Natural killer cell (primary cell): Measurements from ENCODE around the gene C15orf62. TPM values are rescaled to one million over a fixed set of nuclear protein-coding genes. Genes with fewer than 3 reads are reported as not detected.

Source experiments
- ATAC-seq, 3 donors: fragments of 150-1000 bp in 2 of 3; fragments of 200-7000 bp in 1 of 3; cut with Tn5 transposase; 1 replicate in 1 of 3; 2 replicates in 2 of 3; pipeline ENCODE4 v1.10.0; 2021; ENCODE audit warnings: mild to moderate bottlenecking in 2 of 3, moderate library complexity in 2 of 3
- DNase-seq, 2 donors: peaks; one replicate each; pipeline versions ENCODE4 v3.0.0 to v3.0.0-alpha.2; 2013 to 2021; ENCODE audit warnings: mixed read lengths in 1 of 2
- H3K27ac ChIP-seq: one replicate; pipeline ENCODE4 v1.5.1; 2013; ENCODE audit warnings: mild to moderate bottlenecking, low read length
- H3K27me3 ChIP-seq: one replicate; pipeline ENCODE4 v1.6.1; 2013; ENCODE audit warnings: low read length; ENCODE audit not compliant: control insufficient read depth, insufficient read depth
- H3K36me3 ChIP-seq: one replicate; pipeline ENCODE4 v1.6.1; 2013; ENCODE audit warnings: low read length; ENCODE audit not compliant: control insufficient read depth, insufficient read depth
- H3K4me1 ChIP-seq: one replicate; pipeline ENCODE4 v1.6.1; 2013; ENCODE audit warnings: low read length; ENCODE audit not compliant: control insufficient read depth, insufficient read depth
- H3K4me3 ChIP-seq: one replicate; pipeline ENCODE4 v1.5.1; 2013; ENCODE audit warnings: low read length
- H3K9me3 ChIP-seq: one replicate; pipeline ENCODE4 v1.6.1; 2013; ENCODE audit warnings: low read length; ENCODE audit not compliant: control insufficient read depth, insufficient read depth
- H3K27ac Mint-ChIP-seq, 2 donors: one replicate each; pipeline ENCODE4 v1.8.0; 2022; ENCODE audit warnings: mild to moderate bottlenecking in 2 of 2, mixed read lengths in 2 of 2, moderate library complexity in 1 of 2
- H3K27me3 Mint-ChIP-seq, 2 donors: one replicate each; pipeline ENCODE4 v1.8.0; 2022; ENCODE audit warnings: low read depth in 2 of 2, mixed read lengths in 2 of 2
- H3K36me3 Mint-ChIP-seq: one replicate; pipeline ENCODE4 v1.8.0; 2022; ENCODE audit warnings: mixed read lengths
- H3K4me1 Mint-ChIP-seq, 2 donors: one replicate each; pipeline ENCODE4 v1.8.0; 2022; ENCODE audit warnings: mixed read lengths in 2 of 2
- H3K4me3 Mint-ChIP-seq: one replicate; pipeline ENCODE4 v1.8.0; 2022; ENCODE audit warnings: mild to moderate bottlenecking, moderate library complexity, mixed read lengths
- H3K9me3 Mint-ChIP-seq, 2 donors: one replicate each; pipeline ENCODE4 v1.8.0; 2022; ENCODE audit warnings: mixed read lengths in 2 of 2
- WGBS: methylation state at CpG from one replicate; pipeline ENCODE4 v1.1.7; 2013; ENCODE audit warnings: missing lambda C conversion rate; ENCODE audit not compliant: insufficient coverage; 5-methylcytosine and 5-hydroxymethylcytosine counted together
- intact Hi-C: fragments of 100-400 bp; cut with micrococcal nuclease; formaldehyde crosslinking; loops from one replicate; pipeline ENCODE4 v1.14.2; 2022
- total RNA-seq, 4 donors: library from RNA; stranded (reverse); fragments of 120-200 nt in 1 of 4; gene quantifications; one replicate each; pipeline versions ENCODE4 v1.2.3 to v1.2.4, GENCODE V29; 2013 to 2022
- TF ChIP-seq, protein P1 (sequence below): fragments of 200-600 bp; IDR thresholded peaks from one replicate; pipeline ENCODE4 v1.8.0; 2022; ENCODE audit warnings: antibody characterized with exemption

The C15orf62 gene
- total RNA-seq, 3 donors from 2014 or later (not counting 1 experiment from before 2014, with no cell fraction given) = 0.64 to 1.4 (median 0.80) TPM

DNA sequence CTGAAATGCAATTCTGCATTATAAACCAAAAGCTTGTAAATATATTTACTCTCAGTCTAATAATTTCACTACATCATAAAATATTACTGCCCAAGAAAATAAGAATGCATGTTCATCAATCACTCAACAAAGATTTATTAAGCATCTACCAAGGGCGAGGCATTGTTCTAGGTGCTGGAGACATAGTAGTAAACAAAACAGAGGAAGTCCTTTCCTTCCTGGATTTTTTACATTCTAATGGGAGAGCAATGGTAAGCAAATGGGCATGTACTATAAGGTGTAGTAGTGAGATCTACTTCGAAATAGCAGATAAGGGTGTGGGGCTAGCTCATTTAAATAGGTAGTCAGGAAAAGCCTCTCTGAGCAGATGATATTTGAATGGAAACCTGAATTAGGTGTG is 26.3 kb downstream of the C15orf62 start:
- Histone ChIP-seq H3K4me3 (no peak overlapping the region), H3K4me1 (no peaks in the 10 kb centered on the region), H3K9me3 (no peaks in the 10 kb centered on the region), H3K27ac (no peak overlapping the region), H3K27me3 (no peaks in the 10 kb centered on the region), H3K36me3 (peaks cover 9% of the 10 kb centered on the region)
- H3K27ac Mint-ChIP-seq = peak overlapping the region in 1 of 2 donors; percentile 60
- peaks cover 21 to 23% of the 10 kb centered on the region in 2 donors for H3K4me1 Mint-ChIP-seq
- H3K36me3 Mint-ChIP-seq = no peaks in the 10 kb centered on the region
- no peak overlapping the region for H3K4me3 Mint-ChIP-seq
- no peaks in the 10 kb centered on the region for H3K9me3 Mint-ChIP-seq
- DNase-seq (no peak), ATAC-seq (no peak)
- intact Hi-C loops = no loop called here
- H3K27me3 Mint-ChIP-seq = no peaks in the 10 kb centered on the region
- TF ChIP-seq, protein P1, sequence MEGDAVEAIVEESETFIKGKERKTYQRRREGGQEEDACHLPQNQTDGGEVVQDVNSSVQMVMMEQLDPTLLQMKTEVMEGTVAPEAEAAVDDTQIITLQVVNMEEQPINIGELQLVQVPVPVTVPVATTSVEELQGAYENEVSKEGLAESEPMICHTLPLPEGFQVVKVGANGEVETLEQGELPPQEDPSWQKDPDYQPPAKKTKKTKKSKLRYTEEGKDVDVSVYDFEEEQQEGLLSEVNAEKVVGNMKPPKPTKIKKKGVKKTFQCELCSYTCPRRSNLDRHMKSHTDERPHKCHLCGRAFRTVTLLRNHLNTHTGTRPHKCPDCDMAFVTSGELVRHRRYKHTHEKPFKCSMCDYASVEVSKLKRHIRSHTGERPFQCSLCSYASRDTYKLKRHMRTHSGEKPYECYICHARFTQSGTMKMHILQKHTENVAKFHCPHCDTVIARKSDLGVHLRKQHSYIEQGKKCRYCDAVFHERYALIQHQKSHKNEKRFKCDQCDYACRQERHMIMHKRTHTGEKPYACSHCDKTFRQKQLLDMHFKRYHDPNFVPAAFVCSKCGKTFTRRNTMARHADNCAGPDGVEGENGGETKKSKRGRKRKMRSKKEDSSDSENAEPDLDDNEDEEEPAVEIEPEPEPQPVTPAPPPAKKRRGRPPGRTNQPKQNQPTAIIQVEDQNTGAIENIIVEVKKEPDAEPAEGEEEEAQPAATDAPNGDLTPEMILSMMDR = no peak
- WGBS = 98% methylated on average over 2 of the region's 2 CpGs

DNA sequence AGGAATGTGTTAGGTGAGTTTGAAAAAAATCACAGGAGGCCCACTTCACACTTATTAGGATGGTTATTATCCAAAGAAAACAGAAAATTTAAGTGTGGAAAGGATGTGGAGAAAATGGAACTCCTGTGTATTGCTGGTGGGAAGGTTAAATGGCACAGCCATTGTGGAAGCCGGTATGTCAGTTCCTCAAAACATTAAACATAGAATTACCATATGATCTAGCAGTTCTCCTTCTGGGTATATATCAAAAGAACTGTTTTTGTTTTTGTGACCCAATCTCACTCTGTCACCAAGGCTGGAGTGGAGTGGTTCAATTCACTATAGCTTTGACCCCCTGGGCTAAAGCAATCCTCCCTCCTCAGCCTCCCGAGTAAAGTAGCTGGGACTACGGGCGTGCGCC is 26.7 kb downstream of the C15orf62 start:
- Histone ChIP-seq H3K4me1 (no peaks in the 10 kb centered on the region), H3K4me3 (no peak overlapping the region), H3K27ac (no peak overlapping the region), H3K36me3 (peaks cover 9% of the 10 kb centered on the region), H3K27me3 (no peaks in the 10 kb centered on the region), H3K9me3 (no peaks in the 10 kb centered on the region)
- WGBS = 90% methylated on average over 4 of the region's 5 CpGs
- H3K4me3 Mint-ChIP-seq = no peak overlapping the region
- peak overlapping the region in 1 of 2 donors; percentile 60 for H3K27ac Mint-ChIP-seq
- TF ChIP-seq, protein P1 = no peak
- intact Hi-C loops = no loop called here
- no peaks in the 10 kb centered on the region for H3K27me3 Mint-ChIP-seq
- DNase-seq (no peak), ATAC-seq (no peak)
- peaks cover 21 to 25% of the 10 kb centered on the region in 2 donors for H3K4me1 Mint-ChIP-seq
- no peaks in the 10 kb centered on the region for H3K36me3 Mint-ChIP-seq
- H3K9me3 Mint-ChIP-seq = no peaks in the 10 kb centered on the region

DNA sequence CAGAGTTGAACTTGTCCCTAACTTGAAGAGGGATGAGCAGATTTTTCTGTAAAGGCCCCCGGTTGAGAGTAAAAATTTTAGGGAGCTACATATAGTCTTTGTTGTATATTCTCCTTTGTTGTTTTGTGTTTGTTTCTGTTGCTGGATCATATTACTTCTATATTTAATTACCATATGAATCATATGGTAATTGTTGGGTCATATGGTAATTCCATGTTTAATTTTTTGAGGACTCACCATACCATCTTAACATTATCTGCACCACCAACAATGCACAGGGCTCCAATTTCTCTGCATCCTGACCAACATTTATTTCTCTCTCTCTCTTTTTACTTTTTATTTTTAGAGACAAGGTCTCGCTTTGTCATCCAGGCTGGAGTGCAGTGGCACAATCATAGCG is 29.7 kb downstream of the C15orf62 start:
- Mint-ChIP-seq H3K27me3 (no peaks in the 10 kb centered on the region), H3K36me3 (no peaks in the 10 kb centered on the region), H3K27ac (peak overlapping the region in 1 of 2 donors; percentile 27), H3K4me3 (no peak overlapping the region), H3K4me1 (peaks cover 16 to 25% of the 10 kb centered on the region in 2 donors), H3K9me3 (no peaks in the 10 kb centered on the region)
- Histone ChIP-seq H3K4me3 (no peak overlapping the region), H3K27me3 (no peaks in the 10 kb centered on the region), H3K36me3 (peaks cover 2% of the 10 kb centered on the region), H3K27ac (no peak overlapping the region), H3K4me1 (no peaks in the 10 kb centered on the region), H3K9me3 (no peaks in the 10 kb centered on the region)
- intact Hi-C loops = no loop called here
- DNase-seq (no peak), ATAC-seq (no peak)
- WGBS = 98% methylated on average over 3 of the region's 3 CpGs
- TF ChIP-seq, protein P1 = no peak

DNA sequence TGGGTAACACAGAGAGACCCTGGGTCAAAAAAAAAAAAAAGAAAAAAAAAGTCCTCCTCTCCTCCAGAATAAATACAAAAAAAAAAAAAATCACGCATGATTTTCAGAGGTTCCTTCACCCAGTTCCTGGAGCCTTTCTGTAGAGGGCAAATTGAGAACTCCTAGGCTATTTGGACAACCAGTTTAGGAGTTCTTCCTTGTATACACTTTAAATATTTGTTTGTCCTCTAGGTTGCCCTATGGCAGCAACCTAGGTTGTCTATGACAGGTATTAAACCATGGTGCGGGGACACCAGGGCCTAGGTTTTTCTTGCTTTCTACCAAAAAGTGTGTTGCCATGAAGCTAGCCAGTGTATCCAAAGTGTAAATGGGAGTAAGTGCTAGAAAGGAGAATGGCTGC is 33.3 kb downstream of the C15orf62 start:
- Mint-ChIP-seq H3K9me3 (no peaks in the 10 kb centered on the region), H3K4me1 (peaks cover 23 to 30% of the 10 kb centered on the region in 2 donors), H3K4me3 (no peak overlapping the region), H3K36me3 (no peaks in the 10 kb centered on the region), H3K27ac (no peak overlapping the region), H3K27me3 (no peaks in the 10 kb centered on the region)
- 100% methylated on average over 1 of the region's 2 CpGs for WGBS
- DNase-seq (no peak), ATAC-seq (no peak)
- TF ChIP-seq, protein P1 = no peak
- intact Hi-C loops = no loop called here
- no peak overlapping the region for H3K27ac ChIP-seq
- H3K4me3 ChIP-seq = no peak overlapping the region
- H3K4me1 ChIP-seq = peaks cover 17% of the 10 kb centered on the region
- no peaks in the 10 kb centered on the region for H3K27me3 ChIP-seq
- H3K36me3 ChIP-seq = peaks cover 2% of the 10 kb centered on the region
- H3K9me3 ChIP-seq = no peaks in the 10 kb centered on the region
